Measurements from ENCODE around the gene VWA8.
"Not testable (repeated sequence)": the region's sequence is repeated elsewhere in the genome, so short reads cannot be mapped to it uniquely, and the experiment has no call there.

The VWA8 gene

GRCh38 chr13:41919741-41920487 is 41.0 kb downstream of the VWA8 start:
- no peak for DNase-seq

GRCh38 chr13:41919031-41919740 is 41.7 kb downstream of the VWA8 start:
- no peak for DNase-seq

- DNase-seq = peak; percentile 85
These were observed 43.3 kb downstream of the VWA8 start for GRCh38 chr13:41917641-41918040.

- peak; percentile 88 for DNase-seq
These were observed 44.5 kb downstream of the VWA8 start for GRCh38 chr13:41916173-41916954.

- DNase-seq = no peak
These were observed 45.8 kb downstream of the VWA8 start for GRCh38 chr13:41915081-41915480.

GRCh38 chr13:41914552-41914951 is 46.4 kb downstream of the VWA8 start:
- no peak for DNase-seq

- DNase-seq = no peak
These were observed 51.4 kb downstream of the VWA8 start for GRCh38 chr13:41909506-41909905.

- peak; percentile 31 for DNase-seq
These were observed 55.2 kb downstream of the VWA8 start for GRCh38 chr13:41905600-41906254.

- DNase-seq = no peak
These were observed 60.0 kb downstream of the VWA8 start for GRCh38 chr13:41900918-41901317.

- DNase-seq = not testable (repeated sequence)
These were observed 62.5 kb downstream of the VWA8 start for GRCh38 chr13:41898411-41898810.

- no peak for DNase-seq
These were observed 63.8 kb downstream of the VWA8 start for GRCh38 chr13:41897126-41897525.

GRCh38 chr13:41895478-41895877 is 65.4 kb downstream of the VWA8 start:
- DNase-seq = no peak

GRCh38 chr13:41891119-41891518 is 69.8 kb downstream of the VWA8 start:
- DNase-seq = no peak

GRCh38 chr13:41883147-41883546 is 77.8 kb downstream of the VWA8 start:
- DNase-seq = no peak

- not testable (repeated sequence) for DNase-seq
These were observed 79.0 kb downstream of the VWA8 start for GRCh38 chr13:41881890-41882289.

- no peak for DNase-seq
These were observed 79.9 kb downstream of the VWA8 start for GRCh38 chr13:41880966-41881365.

GRCh38 chr13:41864658-41865057 is 96.3 kb downstream of the VWA8 start:
- DNase-seq = no peak

GRCh38 chr13:41862659-41863058 is 98.2 kb downstream of the VWA8 start:
- DNase-seq = not testable (repeated sequence)

GRCh38 chr13:41859565-41859964 is 101.3 kb downstream of the VWA8 start:
- no peak for DNase-seq

- DNase-seq = no peak
These were observed 102.1 kb downstream of the VWA8 start for GRCh38 chr13:41858780-41859179.

- DNase-seq = peak; percentile 16
These were observed 106.2 kb downstream of the VWA8 start for GRCh38 chr13:41854758-41855157.

GRCh38 chr13:41851351-41851750 is 109.6 kb downstream of the VWA8 start:
- no peak for DNase-seq
